A204.1 (cell line): ENCODE results near the gene PYGM.

Source experiments
- FAIRE-seq: peaks from 2 replicates; lab custom pipeline; 2012; peaks lifted over from hg19 to GRCh38; lab: Jason Lieb, UNC

PYGM gene

DNA sequence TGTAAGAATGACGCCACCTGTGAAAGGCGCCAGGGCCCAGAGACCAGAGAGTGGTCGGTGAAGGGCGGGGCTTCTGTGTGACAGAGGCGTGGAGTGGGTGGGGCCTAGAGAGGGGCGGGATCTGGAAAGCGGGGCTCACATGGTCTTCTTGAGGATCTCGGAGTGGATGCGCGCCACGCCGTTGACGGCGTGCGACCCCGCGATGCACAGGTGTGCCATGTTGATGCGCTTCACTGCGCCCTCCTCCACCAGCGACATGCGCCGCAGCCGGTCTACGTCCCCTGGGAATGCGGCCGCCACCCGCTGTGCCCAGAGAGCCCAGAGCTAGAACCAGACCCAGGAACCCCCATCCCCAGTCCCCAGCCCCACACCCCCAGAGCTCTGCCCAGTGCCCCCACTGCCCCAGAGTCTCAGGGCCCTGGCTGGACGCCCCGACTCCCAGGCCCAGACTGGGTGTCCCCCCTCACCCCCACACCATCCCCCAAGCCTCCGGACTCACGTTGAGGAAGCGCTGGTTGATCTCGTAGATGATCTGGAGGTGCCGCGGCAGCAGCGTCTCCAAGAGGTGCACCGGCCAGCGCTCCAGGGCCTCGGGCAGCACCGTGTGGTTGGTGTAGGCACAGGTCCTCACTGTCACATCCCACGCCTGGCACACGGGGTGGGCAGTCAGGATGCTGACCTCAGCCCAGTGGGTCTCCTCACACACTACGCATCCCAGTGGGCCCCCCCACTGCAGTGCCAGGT lies 6.2 kb downstream of the PYGM start:
- no peak for FAIRE-seq

GRCh38 chr11:64753019-64753379 lies 6.8 kb downstream of the PYGM start:
- no peak for FAIRE-seq

DNA sequence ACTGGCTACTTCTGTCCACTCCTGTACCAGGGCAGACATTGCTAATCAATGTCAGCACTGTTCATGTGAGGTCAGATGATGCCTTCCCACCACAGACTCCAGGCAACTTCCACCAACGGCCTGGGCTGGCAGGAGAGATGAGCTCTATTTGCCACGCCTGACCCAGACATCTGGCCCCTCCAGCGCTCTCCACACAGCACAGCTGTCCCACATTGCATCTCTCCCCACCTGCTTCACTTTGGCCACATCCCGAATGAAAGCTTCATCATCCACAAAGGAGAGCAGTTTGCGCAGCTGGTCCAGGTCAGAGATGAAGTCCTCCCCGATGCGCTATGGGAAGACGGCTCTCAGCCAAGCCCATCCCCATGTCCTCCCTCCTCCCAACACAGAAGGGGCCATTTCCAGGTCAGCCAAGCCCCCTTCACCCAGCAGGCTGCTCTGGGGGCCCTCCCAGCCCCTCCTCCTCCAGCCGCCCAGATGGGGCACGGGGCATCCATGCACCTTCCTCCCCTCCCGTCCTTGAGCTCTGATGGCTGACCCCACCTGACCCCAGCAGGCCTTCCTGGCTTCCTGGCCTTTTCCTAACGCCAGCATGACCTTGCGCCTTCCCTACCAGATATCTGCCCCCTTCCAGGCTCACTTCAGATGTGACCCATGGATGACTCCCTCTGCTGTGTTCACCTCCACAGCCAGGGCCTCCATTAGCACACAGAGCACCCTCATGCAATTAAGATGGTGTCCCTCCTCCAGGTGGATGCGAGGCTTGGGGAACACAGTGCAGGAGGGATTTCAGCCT lies 7.4 kb downstream of the PYGM start:
- FAIRE-seq = no peak

DNA sequence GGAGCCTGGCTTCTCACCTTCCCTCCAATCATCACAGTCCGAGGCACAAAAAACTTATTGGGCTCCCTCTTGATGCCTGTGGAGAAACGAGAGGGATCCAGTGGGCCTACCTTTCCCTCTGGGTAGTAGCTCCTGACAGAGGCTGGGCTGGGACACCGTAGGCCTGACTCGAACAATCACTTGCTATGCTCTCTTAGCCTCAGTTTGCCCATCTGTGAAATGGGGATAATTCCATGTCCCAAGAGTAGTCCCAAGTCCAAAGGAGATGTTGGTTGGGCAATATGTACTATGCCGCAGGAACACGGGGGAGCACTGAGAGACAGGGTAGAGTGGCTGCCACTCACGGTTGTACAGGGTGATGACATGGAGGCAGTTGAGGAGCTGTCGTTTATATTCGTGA lies 8.2 kb downstream of the PYGM start:
- FAIRE-seq = no peak

DNA sequence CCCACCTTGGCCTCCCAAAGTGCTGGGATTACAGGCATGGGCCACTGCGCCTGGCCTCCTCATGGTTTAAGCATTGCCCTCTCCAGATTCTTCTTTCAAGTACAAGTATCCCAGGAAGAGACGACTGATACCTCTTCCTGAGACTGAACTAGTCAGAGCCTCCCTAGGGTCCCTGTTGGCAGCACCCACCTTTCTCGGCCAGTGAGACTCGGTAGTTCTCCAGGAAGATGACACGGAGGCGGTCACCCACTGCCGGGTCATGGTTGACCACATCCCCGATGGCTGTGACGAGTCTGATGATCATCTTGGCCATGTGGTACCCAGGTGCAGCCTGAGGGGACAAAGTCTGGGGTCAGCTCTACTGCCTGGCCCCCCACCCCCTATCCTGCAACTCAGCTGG lies 8.6 kb downstream of the PYGM start:
- FAIRE-seq = no peak

GRCh38 chr11:64750361-64751054 lies 9.3 kb downstream of the PYGM start:
- no peak for FAIRE-seq

DNA sequence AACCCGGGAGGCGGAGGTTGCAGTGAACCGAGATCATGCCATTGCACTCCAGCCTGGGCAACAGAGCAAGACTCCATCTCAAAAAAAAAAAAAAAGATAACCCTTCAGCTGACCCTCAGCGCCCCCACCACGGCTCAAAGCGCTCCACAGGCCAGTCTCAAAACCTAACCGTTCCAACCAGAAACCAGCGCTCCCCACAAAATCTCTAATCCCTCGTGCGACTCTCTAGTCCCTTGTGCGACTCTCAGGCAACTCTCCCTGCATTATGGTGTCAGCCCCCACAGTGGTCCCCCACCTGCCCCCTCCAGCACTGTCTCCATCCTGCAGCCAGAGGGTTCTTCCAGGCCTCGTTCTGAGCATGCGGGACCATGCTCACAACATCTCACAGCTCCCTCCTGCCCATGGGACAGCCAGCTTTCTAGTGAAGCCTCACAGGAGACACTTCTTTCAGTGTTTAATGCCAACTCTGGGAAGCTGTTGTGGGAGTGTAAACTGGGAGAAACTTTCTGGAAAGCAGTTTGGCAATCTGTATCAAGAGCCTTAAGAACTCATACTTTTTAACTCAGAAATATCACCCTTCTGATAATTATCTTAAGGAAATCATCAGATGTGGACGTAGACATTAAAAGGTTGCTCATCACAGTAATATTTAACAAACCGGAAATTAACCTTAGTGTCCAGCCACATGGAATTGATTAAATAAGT lies 11.7 kb downstream of the PYGM start:
- FAIRE-seq = no peak

DNA sequence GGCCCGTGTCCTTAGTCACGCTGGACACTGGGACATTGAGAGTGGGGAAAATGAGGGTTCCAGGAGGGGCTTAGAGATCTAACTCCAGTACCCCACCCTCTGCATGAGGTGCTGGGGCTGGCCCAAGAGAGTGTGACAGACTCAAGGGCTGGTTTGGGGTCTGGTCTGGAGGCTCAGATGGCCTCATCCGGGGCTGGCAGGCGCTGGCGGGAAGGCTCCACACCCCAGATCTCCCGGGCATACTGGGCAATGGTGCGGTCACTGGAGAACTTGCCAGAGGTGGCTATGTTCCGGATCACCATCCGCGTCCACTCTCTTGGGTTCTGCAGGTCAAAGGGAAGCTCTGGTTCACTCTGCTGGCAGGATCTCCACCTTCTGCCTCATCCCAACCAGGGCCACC lies 13.3 kb downstream of the PYGM start:
- FAIRE-seq = no peak

GRCh38 chr11:64745521-64746328 lies 14.0 kb downstream of the PYGM start:
- no peak for FAIRE-seq

- no peak for FAIRE-seq
Observed at GRCh38 chr11:64745189-64745520, 14.6 kb downstream of the PYGM start.

DNA sequence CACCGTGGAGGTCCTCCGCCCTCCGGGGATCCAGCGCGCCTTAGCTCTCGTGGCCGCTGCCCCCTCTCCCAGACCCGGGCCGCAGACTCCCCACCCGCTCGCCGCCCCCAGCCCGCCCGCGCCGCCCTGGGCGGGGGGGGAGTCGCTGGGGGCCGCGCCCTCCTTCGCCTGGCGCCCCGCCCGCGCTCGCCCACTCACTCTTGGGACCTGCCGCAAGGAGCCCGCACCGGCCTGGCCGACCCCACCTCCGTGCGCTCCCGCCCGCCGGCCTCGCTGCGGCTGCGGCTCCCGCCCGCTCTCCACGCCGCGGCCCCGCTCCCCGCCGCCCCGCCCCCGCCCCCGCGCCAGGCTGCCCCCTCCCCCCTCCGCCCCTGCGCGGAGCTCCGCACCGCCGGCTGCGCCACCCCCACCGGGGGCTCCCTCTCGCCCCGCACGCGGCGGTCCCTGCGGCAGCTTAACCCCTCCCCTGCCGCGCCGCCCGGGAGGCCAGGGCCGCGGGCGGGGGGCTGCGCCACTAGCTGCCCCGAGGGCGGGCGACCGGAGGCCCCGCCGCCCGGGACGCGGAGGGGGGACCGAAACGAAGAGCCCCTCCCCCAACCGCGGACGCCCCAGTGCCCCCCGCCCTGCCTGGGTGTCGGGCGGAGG lies 15.1 kb downstream of the PYGM start:
- no peak for FAIRE-seq

DNA sequence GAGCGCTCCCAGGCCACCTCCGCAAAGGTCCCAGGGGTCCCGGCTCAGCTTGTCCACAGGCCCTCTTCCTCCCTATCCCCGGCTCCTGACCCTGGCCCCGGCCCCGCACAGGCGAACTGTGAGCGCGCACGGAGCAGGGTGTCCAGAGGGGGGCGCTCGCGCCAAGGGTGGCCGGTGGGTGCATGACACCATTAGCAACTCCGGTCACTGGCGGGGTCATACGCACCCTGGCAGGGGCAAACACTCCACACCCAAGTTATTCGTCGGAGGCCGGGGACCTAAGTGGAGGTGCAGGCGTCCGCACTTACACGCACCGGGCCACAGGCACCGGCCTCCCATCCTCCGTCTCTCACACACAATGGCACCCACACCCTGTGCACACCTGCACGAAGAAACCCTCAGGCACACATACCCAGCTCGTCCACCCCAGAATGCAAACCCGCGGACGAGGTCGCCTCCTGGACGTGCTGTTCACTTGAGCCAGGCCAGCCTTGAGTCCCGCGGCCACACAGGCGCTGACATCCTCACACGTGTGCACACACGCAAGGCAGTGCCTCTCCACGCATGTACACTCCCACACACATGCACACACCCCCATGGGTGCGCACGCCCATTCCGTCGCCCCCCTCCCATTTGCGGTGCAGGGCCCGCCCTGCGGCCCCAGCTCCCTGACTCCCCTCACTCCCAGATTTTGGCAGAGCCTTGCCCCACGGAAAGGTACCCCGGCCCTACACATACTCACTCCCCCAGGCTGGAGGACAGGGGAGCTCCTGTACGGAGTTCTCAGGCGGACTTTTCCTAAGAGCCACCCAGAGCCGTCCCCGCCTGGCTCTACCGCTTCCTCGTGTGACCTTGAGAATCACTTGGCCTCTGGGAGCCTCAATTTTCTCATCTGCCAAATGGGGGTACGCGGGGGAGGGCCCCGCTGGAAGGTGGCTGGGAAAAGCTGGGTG lies 15.9 kb downstream of the PYGM start, which contains the start of gene RASGRP2:
TSS of gene RASGRP2 (minus strand) at position 552 of the 953 bp plus-strand sequence. CDS start 1,276 bp downstream, outside the sequence.
- no peak for FAIRE-seq

- FAIRE-seq = no peak
Observed at GRCh38 chr11:64742889-64743590, 16.7 kb downstream of the PYGM start.

DNA sequence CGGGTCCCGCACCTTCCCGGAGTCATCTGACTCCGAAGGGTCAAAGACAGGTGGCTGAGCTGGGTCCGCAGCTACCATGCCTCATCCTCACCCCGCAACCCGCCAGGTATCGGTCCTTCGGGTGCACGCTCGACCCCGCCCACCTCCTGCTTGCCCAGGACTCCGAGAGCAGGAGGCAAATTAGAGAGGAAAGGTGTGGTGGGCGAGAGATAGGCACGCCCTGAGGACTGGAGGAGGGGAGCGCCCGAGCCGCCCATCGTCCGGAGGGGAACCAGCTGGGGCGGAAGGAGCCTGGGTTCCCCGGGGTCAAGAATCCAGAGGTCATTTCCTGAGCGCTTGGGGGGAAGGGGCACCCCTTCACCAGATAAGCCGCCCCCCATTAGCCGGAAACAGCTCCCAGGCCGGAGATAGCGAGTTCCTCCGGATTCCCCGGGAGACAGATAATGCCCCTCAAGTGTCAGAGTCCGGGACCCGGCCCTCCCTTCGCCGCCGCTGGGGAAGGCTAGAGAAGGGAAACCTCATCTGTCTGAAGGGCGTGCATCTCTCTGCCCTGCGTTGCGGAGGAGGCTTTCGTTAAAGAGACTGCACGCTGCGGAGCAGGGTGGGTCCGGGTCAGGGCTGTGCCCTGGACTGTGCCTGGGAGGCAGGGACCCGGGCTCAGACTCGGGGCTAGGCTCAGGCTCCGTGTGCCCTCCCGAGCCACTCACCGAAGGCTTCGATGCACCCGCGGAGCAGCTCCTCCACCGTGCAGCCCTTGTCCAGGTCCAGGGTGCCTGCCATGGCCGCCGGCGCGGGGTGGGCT lies 17.5 kb downstream of the PYGM start:
- FAIRE-seq = no peak

GRCh38 chr11:64741375-64742086 lies 18.2 kb downstream of the PYGM start:
- no peak for FAIRE-seq

- no peak for FAIRE-seq
Observed at GRCh38 chr11:64739871-64740270, 19.9 kb downstream of the PYGM start.

DNA sequence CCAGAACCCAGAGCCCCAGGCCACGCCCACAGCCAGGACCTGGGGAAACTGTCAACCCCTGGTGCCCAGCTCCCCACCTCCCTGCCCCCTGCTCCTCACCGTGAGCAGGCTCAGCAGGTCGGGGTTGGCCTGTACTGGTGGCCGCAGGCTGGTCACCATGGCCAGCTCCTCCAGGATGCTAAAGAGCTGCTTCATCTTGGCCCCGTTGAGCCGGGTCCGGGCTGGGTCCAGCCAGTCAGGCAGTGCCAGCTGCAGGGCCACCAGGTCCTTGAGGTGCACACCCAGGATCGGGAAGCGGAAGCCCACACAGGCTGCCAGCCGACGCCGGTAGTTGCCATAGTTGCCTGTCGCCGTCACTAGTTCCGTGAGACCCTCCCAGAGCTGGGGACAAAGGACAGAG lies 23.1 kb downstream of the PYGM start:
- no peak for FAIRE-seq

DNA sequence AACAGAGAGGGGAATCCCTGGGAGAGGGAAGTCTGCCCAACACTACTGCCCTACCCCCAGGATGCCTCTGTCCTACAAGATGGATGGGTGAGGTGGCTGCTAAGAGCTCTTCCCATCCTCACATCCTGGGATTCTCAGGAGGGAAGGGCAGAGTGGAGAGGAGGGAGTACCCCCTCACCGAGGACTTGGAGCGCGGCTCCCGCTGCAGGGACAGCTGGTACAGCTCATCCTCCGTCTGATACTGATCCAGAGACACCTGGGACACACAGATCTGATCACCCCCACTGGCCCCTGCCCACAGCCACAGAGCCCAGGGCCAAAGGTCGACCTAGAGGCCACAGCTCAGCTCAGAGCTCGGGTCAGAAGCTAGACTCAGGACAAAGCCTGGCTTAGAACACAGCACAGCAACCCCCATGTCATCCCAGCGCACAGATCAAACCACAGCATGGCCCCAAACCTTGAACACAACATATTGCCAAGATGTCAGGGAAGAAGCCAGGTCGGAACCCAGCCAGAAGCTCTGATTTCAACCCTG lies 24.0 kb downstream of the PYGM start:
- no peak for FAIRE-seq
